Ovary (tissue), 3 donors: ENCODE measurements around the gene ADAT3.

ENCODE experiments used
- CTCF ChIP-seq, 3 donors: fragments of 450-650 bp in 2 of 3; fragments of 200-600 bp in 1 of 3; IDR thresholded peaks; one replicate each; pipeline versions ENCODE4 v1.5.1 to v1.8.0; 2016 to 2022; ENCODE audit warnings: antibody characterized with exemption in 3 of 3, mild to moderate bottlenecking in 1 of 3
- POLR2A ChIP-seq: fragments of 450-650 bp; IDR thresholded peaks from one replicate; pipeline ENCODE4 v1.6.1; 2017; ENCODE audit warnings: antibody characterized with exemption, mild to moderate bottlenecking, moderate library complexity
- donor health status: DM: no; HTN: no; CAD: no.

DNA sequence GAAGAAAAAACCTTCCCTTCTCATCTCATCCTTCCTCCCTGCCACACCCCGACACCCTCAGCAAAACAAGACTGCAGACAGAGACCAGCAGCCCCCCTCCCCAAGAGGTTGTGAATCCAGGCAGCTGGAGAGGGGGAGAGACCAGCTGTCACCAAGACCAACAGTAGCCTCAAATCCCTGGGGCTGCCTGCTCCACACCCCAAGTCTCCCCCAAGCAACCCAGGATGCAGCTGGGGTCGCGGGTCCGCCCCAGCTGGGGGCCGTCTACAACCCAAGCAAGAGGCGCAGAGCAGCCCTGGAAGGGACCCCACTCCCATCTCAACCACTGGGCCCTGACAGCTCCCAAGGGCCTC, 48.9 kb upstream of the ADAT3 start:
- no peak for TF ChIP-seq CTCF (IDR thresholded peaks at IDR 0.05)
- TF ChIP-seq POLR2A: no peak
